Cardiac muscle cell (in vitro differentiated cells and primary cell): Measurements from ENCODE around the gene GBP7. TPM values are rescaled to one million over a fixed set of nuclear protein-coding genes. Genes with fewer than 3 reads are reported as not detected.
A peak's percentile ranks its signal among the peaks of the same experiment; 100 is the strongest.

Experiments
- DNase-seq, 2 donors: peaks; one replicate each; pipeline versions ENCODE4 v3.0.0 to v3.0.0-alpha.2; 2010 to 2017; ENCODE audit warnings: low read depth in 1 of 2, low spot score in 1 of 2
- H3K27ac ChIP-seq: fragments of 200-600 bp; sonication (generic); 2 replicates; pipeline ENCODE4 v1.5.1; 2016
- H3K27me3 ChIP-seq: fragments of 200-600 bp; sonication (generic); 2 replicates; pipeline ENCODE4 v1.6.0; 2016; ENCODE audit warnings: control low read depth
- H3K36me3 ChIP-seq: fragments of 200-600 bp; sonication (generic); 2 replicates; pipeline ENCODE4 v1.5.1; 2016; ENCODE audit warnings: control low read depth
- H3K4me1 ChIP-seq: fragments of 200-600 bp; sonication (generic); 2 replicates; pipeline ENCODE4 v1.8.1; 2017; ENCODE audit warnings: low read depth, mild to moderate bottlenecking, mixed run types
- H3K4me3 ChIP-seq: fragments of 200-600 bp; sonication (generic); 2 replicates; pipeline ENCODE4 v1.5.1; 2016; ENCODE audit warnings: mild to moderate bottlenecking
- H3K9me3 ChIP-seq: fragments of 200-600 bp; sonication (generic); 2 replicates; pipeline ENCODE4 v1.5.1; 2017; ENCODE audit warnings: low read depth, mild to moderate bottlenecking, control low read depth
- polyA plus RNA-seq: library from polyadenylated mRNA; unstranded; fragments of >200 nt; fragmentation: Nextera tagmentation; extraction: Ambion mirVana; gene quantifications from 2 replicates; pipeline ENCODE4 v1.2.1, GENCODE V29; 2016
- total RNA-seq: library from RNA; depleted of rRNA; stranded (reverse); fragments of >200 nt; gene quantifications from 2 replicates; pipeline ENCODE4 v1.2.3, GENCODE V29; 2016
- TF ChIP-seq, protein P1 (sequence below): IDR thresholded peaks from 2 replicates; pipeline ENCODE4 v1.5.1; 2012; ENCODE audit warnings: low read depth, mild to moderate bottlenecking, low read length

GBP7 gene
- total and polyA plus RNA-seq, 2 experiments from 2014 or later, result 0.71 TPM; not detected in 1

- no peak overlapping the region for H3K27ac ChIP-seq
- no peak for DNase-seq
- H3K4me3 ChIP-seq, result no peak overlapping the region
- no peaks in the 10 kb centered on the region for H3K9me3 ChIP-seq
- no peaks in the 10 kb centered on the region for H3K4me1 ChIP-seq
- TF ChIP-seq, protein P1, sequence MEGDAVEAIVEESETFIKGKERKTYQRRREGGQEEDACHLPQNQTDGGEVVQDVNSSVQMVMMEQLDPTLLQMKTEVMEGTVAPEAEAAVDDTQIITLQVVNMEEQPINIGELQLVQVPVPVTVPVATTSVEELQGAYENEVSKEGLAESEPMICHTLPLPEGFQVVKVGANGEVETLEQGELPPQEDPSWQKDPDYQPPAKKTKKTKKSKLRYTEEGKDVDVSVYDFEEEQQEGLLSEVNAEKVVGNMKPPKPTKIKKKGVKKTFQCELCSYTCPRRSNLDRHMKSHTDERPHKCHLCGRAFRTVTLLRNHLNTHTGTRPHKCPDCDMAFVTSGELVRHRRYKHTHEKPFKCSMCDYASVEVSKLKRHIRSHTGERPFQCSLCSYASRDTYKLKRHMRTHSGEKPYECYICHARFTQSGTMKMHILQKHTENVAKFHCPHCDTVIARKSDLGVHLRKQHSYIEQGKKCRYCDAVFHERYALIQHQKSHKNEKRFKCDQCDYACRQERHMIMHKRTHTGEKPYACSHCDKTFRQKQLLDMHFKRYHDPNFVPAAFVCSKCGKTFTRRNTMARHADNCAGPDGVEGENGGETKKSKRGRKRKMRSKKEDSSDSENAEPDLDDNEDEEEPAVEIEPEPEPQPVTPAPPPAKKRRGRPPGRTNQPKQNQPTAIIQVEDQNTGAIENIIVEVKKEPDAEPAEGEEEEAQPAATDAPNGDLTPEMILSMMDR, result no peak
- H3K27me3 ChIP-seq, result no peaks in the 10 kb centered on the region
- no peaks in the 10 kb centered on the region for H3K36me3 ChIP-seq
Observed at GRCh38 chr1:89176971-89177370, 1.2 kb upstream of the GBP7 start.

GRCh38 chr1:89174491-89174890 lies 1.3 kb downstream of the GBP7 start:
- DNase-seq, result no peak
- Histone ChIP-seq H3K4me3 (no peak overlapping the region), H3K9me3 (no peaks in the 10 kb centered on the region), H3K36me3 (no peaks in the 10 kb centered on the region), H3K27ac (no peak overlapping the region), H3K27me3 (no peaks in the 10 kb centered on the region), H3K4me1 (no peaks in the 10 kb centered on the region)
- TF ChIP-seq, protein P1, result no peak

DNA sequence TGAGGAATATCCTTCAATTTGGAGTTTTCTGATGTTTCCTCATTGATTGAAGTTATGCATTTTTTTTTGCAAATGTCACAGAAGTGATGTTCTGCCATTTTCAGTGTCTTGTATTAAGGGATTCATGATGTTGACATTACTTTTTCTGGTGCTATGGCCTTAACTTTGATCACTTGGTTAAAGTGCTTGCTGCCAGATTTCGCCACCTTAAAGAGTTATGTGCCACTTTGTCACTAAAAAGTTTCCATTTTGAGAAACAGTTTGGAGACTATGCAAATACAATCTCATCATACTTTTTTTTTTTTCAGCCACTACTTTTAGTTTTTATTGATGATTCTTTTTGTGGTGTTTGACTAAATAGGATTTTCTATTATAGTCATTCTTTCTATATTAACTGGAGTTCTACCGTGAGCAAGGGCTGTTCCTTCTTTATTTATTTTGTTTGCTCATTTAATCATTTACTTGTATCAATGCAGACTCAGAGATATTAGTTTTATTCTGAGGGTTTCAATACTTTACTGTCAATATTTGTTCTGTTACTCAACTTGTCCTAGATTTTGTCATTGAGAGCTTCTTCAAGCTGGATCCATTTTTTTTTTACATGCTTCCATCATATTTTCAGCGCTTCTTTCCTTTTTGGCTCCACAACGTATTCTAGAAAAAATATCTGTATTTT lies 3.2 kb downstream of the GBP7 start:
- H3K9me3 ChIP-seq, result no peaks in the 10 kb centered on the region

GRCh38 chr1:89171067-89171438 lies 4.8 kb downstream of the GBP7 start:
- TF ChIP-seq, protein P1, result no peak
- H3K4me1 ChIP-seq, result no peaks in the 10 kb centered on the region
- H3K27ac ChIP-seq, result no peak overlapping the region
- H3K36me3 ChIP-seq, result no peaks in the 10 kb centered on the region
- H3K9me3 ChIP-seq, result no peaks in the 10 kb centered on the region
- no peaks in the 10 kb centered on the region for H3K27me3 ChIP-seq
- H3K4me3 ChIP-seq, result no peak overlapping the region
- DNase-seq, result peak in 1 of 2 donors; percentile 25

More for the DNA sequence above, 3.2 kb downstream of the GBP7 start:
- DNase-seq, result no peak
- no peak overlapping the region for H3K27ac ChIP-seq
- no peak overlapping the region for H3K4me3 ChIP-seq
- H3K4me1 ChIP-seq, result no peaks in the 10 kb centered on the region
- H3K27me3 ChIP-seq, result no peaks in the 10 kb centered on the region
- TF ChIP-seq, protein P1, result no peak
- no peaks in the 10 kb centered on the region for H3K36me3 ChIP-seq

GRCh38 chr1:89170170-89171066 lies 5.4 kb downstream of the GBP7 start:
- Histone ChIP-seq H3K36me3 (no peaks in the 10 kb centered on the region), H3K27me3 (no peaks in the 10 kb centered on the region), H3K9me3 (no peaks in the 10 kb centered on the region), H3K4me1 (no peaks in the 10 kb centered on the region), H3K4me3 (no peak overlapping the region), H3K27ac (no peak overlapping the region)
- TF ChIP-seq, protein P1, result no peak
- DNase-seq, result no peak
